K562 (cell line): Measurements from ENCODE around the gene PRKCE. TPM values are rescaled to one million over a fixed set of nuclear protein-coding genes. Genes with fewer than 3 reads are reported as not detected.

Experiments used
- ATF7 ChIP-seq: fragments of 450-650 bp; IDR thresholded peaks from 2 replicates; pipeline ENCODE4 v1.7.1; 2014; ENCODE audit warnings: mild to moderate bottlenecking, moderate library complexity
- BCL6 ChIP-seq: fragments of 250-450 bp; sonication (Bioruptor Pico); IDR thresholded peaks from 2 replicates; pipeline ENCODE4 v1.4.0; 2020
- CBFA2T3 ChIP-seq: fragments of 450-650 bp; IDR thresholded peaks from 2 replicates; pipeline ENCODE4 v1.6.1; 2017
- CBFB ChIP-seq: sonication (generic); formaldehyde crosslinking; IDR thresholded peaks from 2 replicates; pipeline ENCODE4 v1.4.0; 2020; ENCODE audit warnings: mild to moderate bottlenecking, missing genetic modification reagents
- CBX5 ChIP-seq: IDR thresholded peaks from 2 replicates; pipeline ENCODE4 v1.6.1; 2014; ENCODE audit warnings: low read depth, borderline replicate concordance
- KAT2B ChIP-seq: IDR thresholded peaks from one replicate; pipeline ENCODE4 v1.6.1; 2012; ENCODE audit warnings: low read depth, mild to moderate bottlenecking, control low read depth, inconsistent platforms, low read length, moderate library complexity
- PPARD ChIP-seq: fragments of 250-450 bp; sonication (Bioruptor Pico); IDR thresholded peaks from 2 replicates; pipeline ENCODE4 v1.8.0; 2022; ENCODE audit warnings: inconsistent platforms, mild to moderate bottlenecking, moderate library complexity
- ZC3H8 ChIP-seq: fragments of 450-650 bp; IDR thresholded peaks from 2 replicates; pipeline ENCODE4 v1.6.1; 2017
- polyA plus RNA-seq, 8 experiments: library from polyadenylated mRNA; depleted of rRNA in 4 of 8; stranded (reverse) in 5 of 8; unstranded in 3 of 8; fragments of >200 nt; fragmentation: Nextera tagmentation in 2 of 8; fragmentation: Illumina TruSeq in 1 of 8; extraction: Ambion mirVana in 2 of 8; extraction: Trizol in 1 of 8; gene quantifications; 2 replicates each; pipeline versions ENCODE4 v1.2.1 to v1.2.3, GENCODE V29; 2011 to 2014; ENCODE audit warnings: inconsistent platforms in 1 of 8, missing spikeins in 1 of 8
- total RNA-seq, 7 experiments: library from RNA; depleted of rRNA in 6 of 7; stranded (reverse); fragments of >200 nt in 6 of 7; fragmentation: Illumina TruSeq in 2 of 7; extraction: Trizol in 2 of 7; gene quantifications; 2 replicates each; pipeline versions ENCODE4 v1.2.1 to v1.2.3, GENCODE V29; 2011 to 2021; ENCODE audit warnings: low replicate concordance in 1 of 7
- TF ChIP-seq, protein P1 (sequence below): fragments of 450-650 bp; IDR thresholded peaks from 2 replicates; pipeline ENCODE4 v1.6.1; 2014; ENCODE audit warnings: low read depth, mild to moderate bottlenecking, moderate library complexity, borderline replicate concordance
- TF ChIP-seq, protein P2 (sequence below): fragments of 250-450 bp; sonication (Bioruptor Pico); IDR thresholded peaks from 2 replicates; pipeline ENCODE4 v1.8.0; 2021; ENCODE audit warnings: borderline replicate concordance, mild to moderate bottlenecking, moderate library complexity; ENCODE audit not compliant: poor library complexity, severe bottlenecking
- TF ChIP-seq, protein P3 (sequence below), 2 experiments: fragments of 450-650 bp in 1 of 2; sonication (generic) in 1 of 2; formaldehyde crosslinking in 1 of 2; IDR thresholded peaks in 1 of 2; conservative IDR thresholded peaks in 1 of 2; 2 replicates each; pipeline versions ENCODE4 v1.6.1 to v1.8.1; 2016 to 2023; ENCODE audit warnings: mild to moderate bottlenecking in 2 of 2, moderate library complexity in 2 of 2, inconsistent platforms in 1 of 2, missing genetic modification reagents in 1 of 2

The PRKCE gene
- total and polyA plus RNA-seq, 9 of the 15 experiments (the other 6 are each of a cell fraction or from before 2014, with no cell fraction given) = 0.06 to 1.0 (median 0.22) TPM; not detected in 1

DNA sequence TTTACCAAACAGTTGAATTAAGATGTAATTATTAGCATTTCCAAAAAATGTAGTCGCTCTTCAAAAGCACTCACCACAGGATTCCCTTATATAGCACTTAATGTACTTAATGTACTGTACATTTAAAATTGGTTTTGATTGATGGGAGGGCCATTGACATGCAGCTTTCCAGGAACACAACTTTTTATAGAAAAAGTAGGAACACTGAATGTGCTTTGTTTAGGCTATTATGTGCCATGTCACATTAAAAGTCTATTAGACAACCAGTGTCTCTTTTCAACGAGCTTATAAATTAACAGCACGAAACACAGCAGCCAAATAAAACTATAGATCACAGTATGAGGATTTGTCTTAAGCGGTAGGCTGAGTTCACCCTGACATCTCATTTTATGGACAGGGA, 301.1 kb downstream of the PRKCE start (continued):
- TF ChIP-seq, protein P1, sequence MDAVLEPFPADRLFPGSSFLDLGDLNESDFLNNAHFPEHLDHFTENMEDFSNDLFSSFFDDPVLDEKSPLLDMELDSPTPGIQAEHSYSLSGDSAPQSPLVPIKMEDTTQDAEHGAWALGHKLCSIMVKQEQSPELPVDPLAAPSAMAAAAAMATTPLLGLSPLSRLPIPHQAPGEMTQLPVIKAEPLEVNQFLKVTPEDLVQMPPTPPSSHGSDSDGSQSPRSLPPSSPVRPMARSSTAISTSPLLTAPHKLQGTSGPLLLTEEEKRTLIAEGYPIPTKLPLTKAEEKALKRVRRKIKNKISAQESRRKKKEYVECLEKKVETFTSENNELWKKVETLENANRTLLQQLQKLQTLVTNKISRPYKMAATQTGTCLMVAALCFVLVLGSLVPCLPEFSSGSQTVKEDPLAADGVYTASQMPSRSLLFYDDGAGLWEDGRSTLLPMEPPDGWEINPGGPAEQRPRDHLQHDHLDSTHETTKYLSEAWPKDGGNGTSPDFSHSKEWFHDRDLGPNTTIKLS = no peak
- TF ChIP-seq ZC3H8 (no peak), CBX5 (no peak), PPARD (CRISPR knock-in tag) (no peak), CBFB (no peak), KAT2B (no peak), CBFA2T3 (no peak), ATF7 (no peak), BCL6 (CRISPR knock-in tag) (no peak)
- TF ChIP-seq, protein P2, sequence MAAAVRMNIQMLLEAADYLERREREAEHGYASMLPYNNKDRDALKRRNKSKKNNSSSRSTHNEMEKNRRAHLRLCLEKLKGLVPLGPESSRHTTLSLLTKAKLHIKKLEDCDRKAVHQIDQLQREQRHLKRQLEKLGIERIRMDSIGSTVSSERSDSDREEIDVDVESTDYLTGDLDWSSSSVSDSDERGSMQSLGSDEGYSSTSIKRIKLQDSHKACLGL (CRISPR knock-in tag) = no peak
- TF ChIP-seq, protein P3, sequence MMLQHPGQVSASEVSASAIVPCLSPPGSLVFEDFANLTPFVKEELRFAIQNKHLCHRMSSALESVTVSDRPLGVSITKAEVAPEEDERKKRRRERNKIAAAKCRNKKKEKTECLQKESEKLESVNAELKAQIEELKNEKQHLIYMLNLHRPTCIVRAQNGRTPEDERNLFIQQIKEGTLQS (IDR thresholded peaks at IDR 0.05) = no peak
- TF ChIP-seq, protein P3 (CRISPR knock-in tag; conservative IDR thresholded peaks at IDR 0.05) = no peak
